HG03460 (cell line): ENCODE data around the gene CCDC106.

Source experiments
- ATAC-seq: cut with Tn5 transposase; IDR thresholded peaks from one replicate; pipeline ENCODE4 v1.9.1; 2021; ENCODE audit not compliant: unreplicated experiment

The CCDC106 gene

DNA sequence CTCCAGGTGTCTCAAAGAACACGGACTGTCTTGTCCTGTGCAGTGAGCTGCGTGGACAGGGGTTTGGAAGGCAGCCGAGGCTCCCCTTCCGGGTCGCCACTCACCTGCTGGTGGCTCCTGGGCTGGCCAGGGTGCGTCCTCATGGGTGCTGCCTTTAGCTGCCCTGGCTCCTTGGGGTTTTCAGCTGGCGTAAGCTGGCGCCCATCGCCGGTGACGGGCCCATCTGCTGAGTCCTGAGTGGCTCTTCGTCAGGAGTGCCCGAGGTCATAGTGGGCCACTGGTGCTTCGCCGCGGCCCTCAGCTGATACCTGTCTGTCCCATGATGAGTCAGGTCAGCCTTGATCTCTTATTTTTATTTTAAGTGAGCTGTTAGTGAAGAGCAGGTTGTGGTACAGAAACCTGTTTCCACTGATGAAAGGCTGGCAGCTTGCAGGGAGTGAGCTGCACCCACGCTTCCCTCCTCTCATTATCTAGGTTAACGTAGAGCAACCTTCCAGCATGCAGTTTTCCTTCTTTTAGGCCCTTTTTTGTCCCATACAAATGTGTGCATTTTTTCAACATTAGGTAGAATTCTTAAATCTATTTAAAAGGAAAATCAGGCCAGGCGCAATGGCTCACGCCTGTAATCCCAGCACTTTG is 45.4 kb downstream of the CCDC106 start:
- ATAC-seq: no peak

DNA sequence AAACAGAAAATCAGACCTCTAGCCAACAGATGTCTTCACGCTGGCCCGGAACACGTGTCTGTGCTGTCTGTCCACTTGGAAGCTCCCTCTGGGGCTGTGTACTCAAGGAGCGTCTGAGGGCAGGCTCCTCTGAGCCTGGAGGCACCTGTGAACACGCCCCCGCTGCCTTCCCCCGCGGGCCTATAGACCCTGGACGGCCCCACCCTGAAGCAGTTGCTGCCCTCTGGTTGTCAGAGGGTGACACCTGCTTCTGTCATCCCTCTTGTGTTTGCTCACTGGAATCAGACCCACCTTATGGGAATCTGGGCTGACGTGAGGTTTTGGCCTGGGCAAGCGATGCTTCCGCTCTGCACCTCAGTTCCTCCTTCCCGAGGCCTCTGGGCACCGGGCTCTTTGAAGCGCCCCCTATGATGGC is 46.2 kb downstream of the CCDC106 start:
- no peak for ATAC-seq

DNA sequence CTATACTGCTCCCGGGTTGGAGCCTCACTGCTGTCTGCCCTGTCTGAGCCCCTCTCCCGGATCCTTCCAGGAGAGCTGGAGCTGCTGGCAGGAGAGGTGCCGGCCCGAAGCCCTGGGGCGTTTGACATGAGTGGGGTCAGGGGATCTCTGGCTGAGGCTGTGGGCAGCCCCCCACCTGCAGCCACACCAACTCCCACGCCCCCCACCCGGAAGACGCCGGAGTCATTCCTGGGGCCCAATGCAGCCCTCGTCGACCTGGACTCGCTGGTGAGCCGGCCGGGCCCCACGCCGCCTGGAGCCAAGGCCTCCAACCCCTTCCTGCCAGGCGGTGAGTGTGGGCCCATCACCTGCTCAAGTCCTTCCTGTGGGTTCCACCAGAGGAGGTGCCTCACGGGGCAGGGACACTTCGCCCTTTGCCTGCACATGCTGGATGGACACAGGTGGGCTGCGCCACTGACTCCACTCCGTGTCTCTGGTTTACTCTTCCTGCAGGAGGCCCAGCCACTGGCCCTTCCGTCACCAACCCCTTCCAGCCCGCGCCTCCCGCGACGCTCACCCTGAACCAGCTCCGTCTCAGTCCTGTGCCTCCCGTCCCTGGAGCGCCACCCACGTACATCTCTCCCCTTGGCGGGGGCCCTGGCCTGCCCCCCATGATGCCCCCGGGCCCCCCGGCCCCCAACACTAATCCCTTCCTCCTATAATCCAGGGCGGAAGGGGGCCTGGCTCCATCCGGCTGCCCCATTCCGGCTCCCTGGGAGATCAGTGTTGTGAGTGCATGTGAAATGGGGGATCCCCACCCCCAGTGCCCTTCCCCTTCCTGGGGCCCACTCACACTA is 46.9 kb downstream of the CCDC106 start:
- no peak for ATAC-seq

DNA sequence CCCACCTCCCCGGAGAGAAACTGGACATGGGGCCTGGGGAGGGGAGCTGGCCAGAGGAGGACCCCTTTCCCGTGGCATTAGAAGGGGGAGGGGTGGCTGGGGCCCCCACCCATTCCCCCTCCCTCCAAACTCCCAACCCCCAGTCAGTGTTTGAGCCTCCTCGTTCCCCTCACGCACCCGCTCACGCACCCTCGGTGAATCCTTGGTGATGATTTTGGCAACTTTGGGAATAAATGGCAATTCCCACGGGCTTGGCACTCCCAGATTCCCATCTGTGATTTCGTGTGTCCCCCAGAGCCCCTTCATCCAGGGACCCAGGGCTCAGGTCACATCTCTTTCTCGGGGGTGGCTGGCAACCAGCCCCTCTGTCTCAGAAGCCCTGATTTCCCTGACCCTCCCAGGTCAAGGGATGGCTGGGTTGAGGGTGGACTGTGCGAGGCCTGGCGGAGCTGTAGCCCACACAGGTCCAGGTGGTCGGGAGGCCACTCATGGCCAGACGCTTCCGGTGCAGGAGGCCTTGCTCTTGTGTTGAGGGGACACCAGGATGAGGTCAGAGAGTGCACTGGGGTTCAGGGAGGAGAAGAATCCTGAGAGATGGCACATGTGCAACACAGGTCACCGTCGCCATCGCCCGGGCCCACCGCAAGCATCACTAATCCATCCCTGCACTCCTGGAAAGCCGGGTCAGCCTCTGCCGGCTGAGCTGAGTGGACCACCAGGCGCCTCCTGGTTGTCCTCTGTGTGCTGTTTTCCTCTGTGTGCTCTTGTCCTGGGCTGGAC is 47.7 kb downstream of the CCDC106 start:
- ATAC-seq: no peak

DNA sequence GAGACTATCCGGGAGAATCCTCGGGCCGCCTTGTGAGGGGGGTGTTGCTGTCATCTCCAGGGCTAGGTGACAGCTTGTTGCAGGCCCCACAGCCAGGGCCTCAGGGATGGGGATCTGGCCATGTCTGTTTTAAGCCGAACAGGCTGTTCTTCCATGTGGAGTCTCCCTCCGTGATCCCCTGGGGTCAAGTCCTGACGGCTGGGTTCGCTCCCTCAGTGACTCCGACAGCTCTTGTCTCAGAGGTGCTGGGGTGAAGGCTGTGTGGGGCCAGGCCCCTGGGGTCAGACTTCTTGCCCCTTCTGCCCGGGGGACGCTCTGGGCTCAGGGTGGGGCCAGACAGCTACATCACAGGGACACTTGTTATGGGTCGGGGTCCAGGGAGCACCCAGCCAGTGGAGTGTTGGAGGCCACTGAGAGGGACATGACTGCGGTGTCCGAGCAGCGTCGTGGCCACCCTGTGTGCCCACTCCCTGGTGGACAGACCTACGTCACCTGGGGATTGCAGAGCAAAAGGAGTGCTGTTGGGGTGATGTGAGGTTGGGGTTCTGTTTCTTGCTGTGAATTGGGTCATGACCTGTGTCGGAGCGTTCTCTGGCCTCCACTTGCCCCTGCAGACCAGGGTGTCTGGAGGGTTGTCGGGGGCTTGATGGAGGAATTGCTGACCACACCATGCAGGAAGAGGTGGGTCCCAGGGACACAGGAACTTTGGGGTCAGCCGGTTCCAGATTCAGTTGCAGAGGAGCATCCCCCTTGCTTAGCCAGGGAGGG is 48.5 kb downstream of the CCDC106 start:
- ATAC-seq: no peak

DNA sequence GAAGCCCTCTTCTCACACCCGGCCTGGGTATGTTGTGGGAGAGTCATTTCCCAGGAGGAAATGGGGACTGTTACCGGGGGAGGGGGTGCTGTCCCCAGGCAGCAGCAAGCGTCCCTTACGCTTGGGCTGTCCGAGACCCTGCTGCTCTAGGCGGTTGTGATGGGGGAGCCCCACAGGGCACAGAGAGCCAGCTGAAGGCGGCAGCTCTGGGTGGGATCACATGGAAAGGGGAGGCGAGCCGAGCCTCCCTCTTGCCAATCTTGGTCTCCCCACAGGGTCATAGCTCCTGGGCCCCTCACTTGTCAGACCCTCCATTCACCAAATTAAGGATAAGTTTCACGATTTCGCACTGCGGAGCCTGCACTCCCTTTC is 49.0 kb downstream of the CCDC106 start:
- no peak for ATAC-seq

DNA sequence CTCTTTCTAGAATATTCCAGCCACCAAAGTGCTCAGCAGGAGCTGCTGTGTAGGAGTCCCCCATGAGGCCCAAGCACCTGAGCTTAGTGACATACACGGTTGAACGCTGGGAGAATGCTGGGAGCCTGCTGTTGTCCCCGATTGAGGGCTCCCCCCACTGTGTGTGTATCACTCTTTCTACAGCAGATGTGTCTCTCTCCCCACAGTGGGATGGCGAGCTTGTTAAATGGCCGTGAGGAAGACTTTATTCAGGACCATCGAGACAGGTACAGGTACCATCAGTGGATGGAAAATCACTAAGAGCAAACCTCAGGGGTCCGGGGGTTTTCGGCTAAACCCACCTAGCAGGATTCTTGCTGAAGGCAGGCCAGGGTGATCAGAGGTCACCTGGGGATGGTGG is 49.7 kb downstream of the CCDC106 start:
- ATAC-seq: no peak

DNA sequence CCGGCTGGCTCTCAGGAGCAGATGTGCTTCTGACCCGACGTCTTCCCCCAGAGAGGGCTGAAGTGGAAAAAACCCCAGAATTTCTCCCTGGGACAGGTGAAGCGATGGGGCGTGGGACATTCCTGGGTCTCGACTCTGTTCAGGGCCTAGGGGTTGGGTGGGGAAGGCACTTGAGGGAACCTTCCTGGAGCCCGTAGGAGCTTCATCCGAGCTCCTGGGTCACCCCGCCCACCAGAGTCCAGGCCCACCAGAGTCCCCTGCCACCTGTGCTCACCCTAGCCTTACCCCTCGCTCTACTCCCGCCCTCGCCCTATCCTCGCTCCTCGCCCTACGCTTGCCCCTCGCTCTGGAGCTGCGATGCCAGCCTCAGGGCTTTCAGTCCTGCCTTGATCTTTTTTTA is 50.2 kb downstream of the CCDC106 start:
- ATAC-seq: no peak

DNA sequence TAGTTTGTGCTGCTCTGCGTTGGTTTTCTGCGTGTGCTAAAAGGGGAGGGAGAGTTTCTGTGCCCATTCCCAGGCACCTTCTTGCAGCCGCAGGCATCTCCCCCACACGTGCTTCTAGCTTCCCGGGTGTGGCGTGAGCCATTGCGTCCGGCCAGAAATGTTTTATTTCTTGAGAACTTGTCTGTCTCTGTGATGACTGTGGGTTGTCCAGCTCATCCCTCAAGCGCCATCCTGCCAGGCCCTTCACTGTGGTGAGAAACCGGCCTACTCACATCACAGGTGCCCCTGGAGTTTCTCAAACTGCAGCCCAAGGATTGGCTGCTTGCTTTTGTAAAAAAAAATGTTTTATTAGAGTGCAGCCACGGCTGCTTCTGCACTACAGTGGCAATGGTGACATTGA is 51.2 kb downstream of the CCDC106 start:
- ATAC-seq: no peak

DNA sequence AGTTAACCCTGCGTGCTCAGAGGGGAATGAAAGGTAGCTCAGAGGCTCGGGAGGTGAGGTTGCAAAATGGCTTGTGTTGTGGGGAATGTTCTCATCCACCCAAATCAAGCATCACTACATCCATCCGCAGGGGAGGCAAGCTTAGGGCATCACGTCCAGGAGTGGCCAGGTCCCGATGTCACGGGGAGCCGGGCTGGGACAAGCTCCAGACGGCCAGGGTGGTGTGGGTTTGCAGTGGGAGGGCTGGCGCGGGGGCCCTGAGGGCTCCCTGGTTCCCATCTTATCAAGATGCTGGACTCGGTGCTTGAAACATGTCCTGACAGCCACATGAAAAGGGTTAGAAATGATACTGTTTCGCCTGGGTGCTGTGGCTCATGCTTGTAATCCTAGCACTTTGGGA is 52.8 kb downstream of the CCDC106 start:
- no peak for ATAC-seq

DNA sequence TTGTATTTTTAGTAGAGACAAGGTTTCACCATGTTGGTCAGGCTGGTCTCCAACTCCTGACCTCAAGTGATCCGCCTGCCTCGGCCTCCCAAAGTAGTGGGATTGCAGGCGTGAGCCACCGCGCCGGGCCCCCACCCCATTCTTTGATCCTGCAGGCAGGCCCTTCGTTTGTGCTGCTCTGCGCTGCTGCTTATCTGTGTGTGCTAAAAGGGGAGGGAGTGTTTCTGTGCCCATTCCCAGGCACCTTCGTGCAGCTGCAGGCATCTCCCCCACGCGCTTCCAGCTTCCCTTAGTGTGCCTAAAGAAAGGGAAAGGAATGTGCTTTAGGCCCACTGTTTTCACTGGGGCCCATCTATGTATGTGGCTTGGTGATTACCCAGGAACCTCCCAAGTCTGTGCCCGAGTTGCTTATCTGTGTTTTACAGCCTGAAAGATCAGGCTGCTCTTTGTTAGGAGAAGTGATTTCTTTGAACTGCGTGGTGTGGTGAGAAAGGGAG is 54.2 kb downstream of the CCDC106 start:
- no peak for ATAC-seq
